ENCODE measurements around the gene SUV39H1.

- TF ChIP-seq POLR2A (IDR thresholded peaks at IDR 0.05; ENCODE audit: extremely low read depth, insufficient read length) (no peak), CTCF (IDR thresholded peaks at IDR 0.05; ENCODE audit: low read depth, low read length) (no peak), MYC (IDR thresholded peaks at IDR 0.05; ENCODE audit: low read depth, low read length) (no peak)
- TF ChIP-seq, protein P1, sequence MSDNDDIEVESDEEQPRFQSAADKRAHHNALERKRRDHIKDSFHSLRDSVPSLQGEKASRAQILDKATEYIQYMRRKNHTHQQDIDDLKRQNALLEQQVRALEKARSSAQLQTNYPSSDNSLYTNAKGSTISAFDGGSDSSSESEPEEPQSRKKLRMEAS (IDR thresholded peaks at IDR 0.05; ENCODE audit: low read depth, low read length): no peak
Observed at GRCh38 chrX:48711929-48712505, 15.5 kb downstream of the SUV39H1 start.
